MM.1S (cell line): ENCODE measurements around the gene STAT5A.

ENCODE experiments used
- CTCF ChIP-seq: fragments of 300-600 bp; sonication (generic); IDR thresholded peaks from 2 replicates; pipeline ENCODE4 v1.5.1; 2016; ENCODE audit warnings: antibody characterized with exemption, low read length, mixed read lengths
- EZH2 ChIP-seq: fragments of 300-600 bp; sonication (generic); optimal IDR thresholded peaks from 2 replicates; pipeline ENCODE3; 2017; ENCODE audit warnings: low read depth, mild to moderate bottlenecking, antibody characterized with exemption, low read length, mixed read lengths

DNA sequence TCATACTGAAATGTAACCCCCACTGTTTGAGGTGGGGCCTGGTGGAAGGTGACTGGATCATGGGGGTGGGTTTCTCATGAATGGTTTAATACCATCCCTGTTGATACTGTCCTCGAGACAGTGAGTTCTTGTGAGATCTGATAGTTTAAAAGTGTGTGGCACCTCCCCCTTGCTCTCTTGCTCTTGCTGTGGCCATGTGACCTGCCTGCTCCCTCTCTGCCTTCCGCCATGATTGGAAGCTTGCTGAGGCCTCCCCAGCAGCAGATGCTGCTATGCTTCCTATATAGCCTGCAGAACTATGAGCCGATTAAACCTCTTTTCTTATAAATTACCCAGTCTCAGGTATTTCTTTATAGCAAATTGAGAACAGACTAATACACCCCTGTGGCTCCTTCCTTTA is 59.3 kb downstream of the STAT5A start:
- no peak for TF ChIP-seq CTCF
- TF ChIP-seq EZH2 = no peak
